K562 (cell line): ENCODE data around the gene TYW1. TPM values are rescaled to one million over a fixed set of nuclear protein-coding genes. Genes with fewer than 3 reads are reported as not detected.
A peak's percentile ranks its signal among the peaks of the same experiment; 100 is the strongest.
"Not testable (repeated sequence)": the region's sequence is repeated elsewhere in the genome, so short reads cannot be mapped to it uniquely, and the experiment has no call there.

Source experiments
- ATAC-seq: fragments of 200-7000 bp; cut with Tn5 transposase; 3 replicates; pipeline ENCODE4 v1.9.1; 2020; ENCODE audit warnings: moderate library complexity
- BruUV-seq: library from RNA; stranded (reverse); fragments of 400-500 nt; replicated peaks from 2 replicates; lab custom pipeline; 2021; lab: Mats Ljungman, UMichigan
- CTCF ChIA-PET: fragments of 300-600 bp; formaldehyde crosslinking; extraction: SDS; loops from one replicate; lab custom pipeline; 2021; ENCODE audit warnings: low intra/inter-chr PET ratio; lab: Yijun Ruan, JAX
- POLR2A ChIA-PET: fragments of 300-600, 350-650 bp; sonication (Branson Sonifier 250); formaldehyde crosslinking; extraction: SDS; loops from one replicate; lab custom pipeline; 2021; ENCODE audit warnings: antibody characterized with exemption, inconsistent platforms; lab: Yijun Ruan, JAX
- DNase-seq, 4 experiments: peaks; one replicate each; pipeline versions ENCODE4 v3.0.0 to v3.0.0-alpha.2; 2011 to 2018; ENCODE audit warnings: low spot score in 3 of 4, mixed read lengths in 3 of 4; ENCODE audit errors: extremely low read depth in 1 of 4
- FAIRE-seq: peaks from 2 replicates; lab custom pipeline; 2011; peaks lifted over from hg19 to GRCh38; lab: Jason Lieb, UNC
- H2AFZ ChIP-seq: 2 replicates; pipeline ENCODE4 v1.6.0; 2011; ENCODE audit warnings: low read depth, low read length, control low read depth, inconsistent platforms
- H3K27ac ChIP-seq: fragments of 200-600 bp; 3 replicates; pipeline ENCODE4 v1.8.0; 2011; ENCODE audit warnings: low read depth, mild to moderate bottlenecking, control low read depth, inconsistent platforms, low read length, moderate library complexity, mixed read lengths; ENCODE audit errors: extremely low read depth
- H3K27me3 ChIP-seq, 2 experiments: fragments of 300-600 bp in 1 of 2; 2 replicates in 1 of 2; 3 replicates in 1 of 2; pipeline versions ENCODE4 v1.6.0 to v1.8.0; 2011; ENCODE audit warnings: inconsistent platforms in 2 of 2, low read length in 2 of 2, mild to moderate bottlenecking in 1 of 2, mixed read lengths in 1 of 2, moderate library complexity in 1 of 2; ENCODE audit not compliant: control insufficient read depth in 2 of 2, insufficient read depth in 2 of 2
- H3K36me3 ChIP-seq: fragments of 300-600 bp; 3 replicates; pipeline ENCODE4 v1.8.0; 2011; ENCODE audit warnings: mild to moderate bottlenecking, low read length, inconsistent platforms; ENCODE audit not compliant: control insufficient read depth, insufficient read depth
- H3K4me1 ChIP-seq, 2 experiments: fragments of 200-600 bp in 1 of 2; replicated peaks in 1 of 2; 2 replicates in 1 of 2; 3 replicates in 1 of 2; pipeline versions ENCODE4 v1.5.1 to v1.8.0; 2011; ENCODE audit warnings: inconsistent platforms in 2 of 2, low read length in 2 of 2, mild to moderate bottlenecking in 1 of 2, mixed read lengths in 1 of 2, moderate library complexity in 1 of 2; ENCODE audit not compliant: control insufficient read depth in 2 of 2, insufficient read depth in 2 of 2
- H3K4me2 ChIP-seq: 2 replicates; pipeline ENCODE4 v1.6.1; 2011; ENCODE audit warnings: low read length, control low read depth, inconsistent platforms, mixed read lengths; ENCODE audit not compliant: insufficient read depth
- H3K4me3 ChIP-seq: fragments of 200-600 bp; sonication (generic), shearing (Covaris generic); 2 replicates; pipeline ENCODE4 v1.5.1; 2016; ENCODE audit warnings: control low read depth, inconsistent platforms
- H3K79me2 ChIP-seq: fragments of 200-600 bp; 3 replicates; pipeline ENCODE4 v1.8.0; 2011; ENCODE audit warnings: low read length, inconsistent platforms; ENCODE audit not compliant: control insufficient read depth, insufficient read depth
- H3K9ac ChIP-seq, 2 experiments: 2 replicates each; pipeline versions ENCODE4 v1.6.0 to v1.6.1; 2011; ENCODE audit warnings: low read depth in 2 of 2, low read length in 2 of 2, control low read depth in 1 of 2, inconsistent platforms in 1 of 2, mild to moderate bottlenecking in 1 of 2, mixed read lengths in 1 of 2; ENCODE audit not compliant: insufficient read depth in 1 of 2
- H3K9me1 ChIP-seq: one replicate; pipeline ENCODE4 v1.6.0; 2011; ENCODE audit warnings: inconsistent platforms, mild to moderate bottlenecking, low read length, moderate library complexity; ENCODE audit not compliant: control insufficient read depth, insufficient read depth
- H3K9me3 ChIP-seq: replicated peaks from 2 replicates; pipeline ENCODE4 v1.5.1; 2011; ENCODE audit warnings: low read depth, low read length, inconsistent platforms; ENCODE audit not compliant: control insufficient read depth, insufficient read depth
- H4K20me1 ChIP-seq: replicated peaks from 2 replicates; pipeline ENCODE4 v1.6.1; 2011; ENCODE audit warnings: low read length, inconsistent platforms, mixed read lengths; ENCODE audit not compliant: control insufficient read depth, insufficient read depth
- ARID3A ChIP-seq: IDR thresholded peaks from 2 replicates; pipeline ENCODE4 v1.6.1; 2012; ENCODE audit warnings: low read depth, low read length, improper control_type of control experiment, borderline replicate concordance
- CBX5 ChIP-seq: IDR thresholded peaks from 2 replicates; pipeline ENCODE4 v1.6.1; 2014; ENCODE audit warnings: low read depth, borderline replicate concordance
- EGR1 ChIP-seq: fragments of 450-650 bp; conservative IDR thresholded peaks from 2 replicates; pipeline ENCODE4 v1.6.1; 2017; ENCODE audit warnings: mild to moderate bottlenecking
- FOXK1 ChIP-seq: sonication (generic); formaldehyde crosslinking; IDR thresholded peaks from 2 replicates; pipeline ENCODE4 v1.8.0; 2022; ENCODE audit warnings: missing genetic modification reagents, mild to moderate bottlenecking, borderline replicate concordance
- FOXK2 ChIP-seq, 2 experiments: fragments of 450-650 bp; IDR thresholded peaks in 1 of 2; conservative IDR thresholded peaks in 1 of 2; 2 replicates each; pipeline ENCODE4 v1.6.1; 2016; ENCODE audit warnings: low read depth in 2 of 2, mild to moderate bottlenecking in 1 of 2
- NCOR1 ChIP-seq: fragments of 450-650 bp; IDR thresholded peaks from 2 replicates; pipeline ENCODE4 v1.6.1; 2016; ENCODE audit warnings: mild to moderate bottlenecking, moderate library complexity
- RAD51 ChIP-seq: fragments of 450-650 bp; IDR thresholded peaks from 2 replicates; pipeline ENCODE4 v1.7.1; 2016; ENCODE audit warnings: low read depth, mild to moderate bottlenecking, borderline replicate concordance
- SIX5 ChIP-seq, 2 experiments: IDR thresholded peaks; 2 replicates each; pipeline ENCODE4 v1.6.1; 2011; ENCODE audit warnings: low read length in 2 of 2, borderline replicate concordance in 1 of 2, low read depth in 1 of 2, mild to moderate bottlenecking in 1 of 2, moderate library complexity in 1 of 2; ENCODE audit not compliant: insufficient read depth in 1 of 2
- SMARCA4 ChIP-seq: fragments of 450-650 bp; IDR thresholded peaks from 2 replicates; pipeline ENCODE4 v1.6.1; 2016
- TCFL5 ChIP-seq: fragments of 250-450 bp; sonication (Bioruptor Pico); conservative IDR thresholded peaks from 2 replicates; pipeline ENCODE4 v1.6.1; 2021; ENCODE audit warnings: mild to moderate bottlenecking, moderate library complexity, matching md5 sums
- TSC22D4 ChIP-seq: fragments of 450-650 bp; IDR thresholded peaks from 2 replicates; pipeline ENCODE4 v1.6.1; 2016; ENCODE audit warnings: missing genetic modification characterization, missing biosample characterization, control low read depth
- ZFP30 ChIP-seq: fragments of 250-450 bp; sonication (Bioruptor Pico); IDR thresholded peaks from 2 replicates; pipeline ENCODE4 v1.8.0; 2022; ENCODE audit warnings: moderate library complexity, mild to moderate bottlenecking, inconsistent platforms, borderline replicate concordance
- ZNF280A ChIP-seq: fragments of 450-650 bp; IDR thresholded peaks from 2 replicates; pipeline ENCODE4 v1.6.1; 2018; ENCODE audit warnings: mild to moderate bottlenecking, low read depth; ENCODE audit not compliant: partially characterized antibody
- WGBS: fragments of 100-300 bp; shearing (Covaris generic); methylation state at CpG from one replicate; pipeline ENCODE4 v1.1.6; 2016; ENCODE audit warnings: low coverage, mixed read lengths; ENCODE audit not compliant: insufficient coverage; ENCODE audit errors: missing lambda C conversion rate; 5-methylcytosine and 5-hydroxymethylcytosine counted together
- in situ Hi-C: fragments of 300-500 bp; cut with MboI; formaldehyde crosslinking; loops from 4 replicates; pipeline ENCODE4 v1.15.0; 2018; ENCODE audit warnings: inconsistent platforms, mixed read lengths
- intact Hi-C: fragments of 100-400 bp; cut with micrococcal nuclease; formaldehyde crosslinking; loops from 2 replicates; pipeline ENCODE4 v1.14.2; 2022
- polyA plus RNA-seq, 8 experiments: library from polyadenylated mRNA; depleted of rRNA in 4 of 8; stranded (reverse) in 5 of 8; unstranded in 3 of 8; fragments of >200 nt; fragmentation: Nextera tagmentation in 2 of 8; fragmentation: Illumina TruSeq in 1 of 8; extraction: Ambion mirVana in 2 of 8; extraction: Trizol in 1 of 8; gene quantifications; 2 replicates each; pipeline versions ENCODE4 v1.2.1 to v1.2.3, GENCODE V29; 2011 to 2014; ENCODE audit warnings: inconsistent platforms in 1 of 8, missing spikeins in 1 of 8
- total RNA-seq, 7 experiments: library from RNA; depleted of rRNA in 6 of 7; stranded (reverse); fragments of >200 nt in 6 of 7; fragmentation: Illumina TruSeq in 2 of 7; extraction: Trizol in 2 of 7; gene quantifications; 2 replicates each; pipeline versions ENCODE4 v1.2.1 to v1.2.3, GENCODE V29; 2011 to 2021; ENCODE audit warnings: low replicate concordance in 1 of 7

TYW1 gene
- total and polyA plus RNA-seq, 9 of the 15 experiments (the other 6 are each of a cell fraction or from before 2014, with no cell fraction given), result 17.4 to 32.0 (median 26.2) TPM

- intact Hi-C loops, H3K36me3 ChIP-seq, H3K9ac ChIP-seq, H3K79me2 ChIP-seq, CTCF ChIA-PET, H3K4me1 ChIP-seq, H3K27ac ChIP-seq, in situ Hi-C loops, H4K20me1 ChIP-seq, FAIRE-seq, H3K4me3 ChIP-seq, H3K9me1 ChIP-seq, POLR2A ChIA-PET, DNase-seq, H2AFZ ChIP-seq, ATAC-seq, H3K4me2 ChIP-seq, H3K27me3 ChIP-seq, H3K9me3 ChIP-seq, BruUV-seq: not testable (repeated sequence)
- 85% methylated on average over 3 of the region's 5 CpGs for WGBS
These were observed 251.7 kb downstream of the TYW1 start for GRCh38 chr7:67248364-67248763.

GRCh38 chr7:67251986-67252558 lies 255.4 kb downstream of the TYW1 start:
- FAIRE-seq (no peak), ATAC-seq (no peak; the same call in 2 of the 3 replicates)
- no TSS peak for BruUV-seq
- TF ChIP-seq ZNF280A (peak; percentile 98), SIX5 (IDR thresholded peaks at IDR 0.05; ENCODE audit: borderline replicate concordance in 1 of 2, insufficient read depth in 1 of 2, low read depth in 1 of 2, low read length in 2 of 2) (no peak), FOXK1 (no peak), CBX5 (peak; percentile 99), EGR1 (peak; percentile 53), TCFL5 (CRISPR knock-in tag) (no peak), SMARCA4 (no peak), ARID3A (no peak), FOXK2 (conservative IDR thresholded peaks at IDR 0.05 in 1 of 2, IDR thresholded peaks at IDR 0.05 in 1 of 2; ENCODE audit: low read depth in 2 of 2) (0 out of 4 replicates have a peak, but pooled peaks of 1 of the 2 experiments have one; percentile 19), TSC22D4 (tag) (no peak), ZFP30 (no peak), NCOR1 (no peak), RAD51 (no peak)

More at GRCh38 chr7:67251986-67252558, 255.4 kb downstream of the TYW1 start:
- Histone ChIP-seq H3K9me3 (peaks cover 9% of the 10 kb centered on the region), H3K4me2 (no peak overlapping the region), H3K27me3 (no peaks in the 10 kb centered on the region), H2AFZ (no peak overlapping the region), H3K9me1 (no peaks in the 10 kb centered on the region), H3K9ac (no peak overlapping the region), H3K79me2 (no peaks in the 10 kb centered on the region), H3K4me3 (no peak overlapping the region), H3K4me1 (no peaks in the 10 kb centered on the region), H3K27ac (no peak overlapping the region), H3K36me3 (no peaks in the 10 kb centered on the region), H4K20me1 (no peaks in the 10 kb centered on the region)
- peak in 1 of 4 experiments; percentile 9 for DNase-seq
- WGBS, result 20% methylated on average over 1 of the region's 1 CpG
- POLR2A ChIA-PET, result no interaction called here
- in situ Hi-C loops, result no loop called here
- intact Hi-C loops, result no loop called here
- CTCF ChIA-PET, result no interaction called here
